Kidney (tissue), 14 donors: ENCODE results near the gene QSOX2. TPM values are rescaled to one million over a fixed set of nuclear protein-coding genes. Genes with fewer than 3 reads are reported as not detected.

Experiments
- DNase-seq, 5 donors: peaks; one replicate each; pipeline ENCODE4 v3.0.0-alpha.2; 2013 to 2020
- FAIRE-seq: peaks from 2 replicates; lab custom pipeline; 2012; peaks lifted over from hg19 to GRCh38; lab: Jason Lieb, UNC
- H3K27ac ChIP-seq, 2 donors: one replicate each; pipeline ENCODE4 v1.7.0; 2013; ENCODE audit warnings: low read depth in 2 of 2, low read length in 2 of 2, inconsistent platforms in 1 of 2
- H3K27me3 ChIP-seq: one replicate; pipeline ENCODE4 v1.7.1; 2013; ENCODE audit warnings: low read length, inconsistent platforms; ENCODE audit not compliant: control insufficient read depth, insufficient read depth
- H3K36me3 ChIP-seq, 3 donors: one replicate each; pipeline versions ENCODE4 v1.7.0 to v1.7.1; 2013; ENCODE audit warnings: low read length in 3 of 3, control low read depth in 1 of 3, inconsistent platforms in 1 of 3; ENCODE audit not compliant: insufficient read depth in 3 of 3, control insufficient read depth in 2 of 3
- H3K4me1 ChIP-seq, 3 donors: one replicate each; pipeline versions ENCODE4 v1.7.0 to v1.7.1; 2013; ENCODE audit warnings: low read length in 3 of 3, inconsistent platforms in 1 of 3, low read depth in 1 of 3; ENCODE audit not compliant: control insufficient read depth in 2 of 3, insufficient read depth in 2 of 3
- H3K4me3 ChIP-seq, 3 donors: one replicate each; pipeline versions ENCODE4 v1.7.0 to v1.8.1; 2013; ENCODE audit warnings: low read length in 3 of 3, control low read depth in 1 of 3, inconsistent platforms in 1 of 3
- H3K9ac ChIP-seq, 3 donors: one replicate each; pipeline versions ENCODE4 v1.7.0 to v1.7.1; 2013; ENCODE audit warnings: low read length in 3 of 3, control low read depth in 1 of 3, inconsistent platforms in 1 of 3
- H3K9me3 ChIP-seq, 3 donors: one replicate each; pipeline versions ENCODE4 v1.7.0 to v1.7.1; 2013; ENCODE audit warnings: low read length in 3 of 3, control low read depth in 1 of 3, inconsistent platforms in 1 of 3; ENCODE audit not compliant: control insufficient read depth in 2 of 3, insufficient read depth in 1 of 3
- CTCF ChIP-seq: IDR thresholded peaks from 3 replicates; pipeline ENCODE4 v1.5.1; 2012; ENCODE audit warnings: mild to moderate bottlenecking, moderate library complexity, borderline replicate concordance; ENCODE audit not compliant: insufficient read depth; ENCODE audit errors: extremely low read depth
- intact Hi-C: fragments of 100-400 bp; cut with DNase I; formaldehyde crosslinking; loops from one replicate; pipeline ENCODE4 v1.11.1; 2022
- polyA plus RNA-seq: library from polyadenylated mRNA; stranded (reverse); fragments of 350-450 nt; fragmentation: Illumina TruSeq; extraction: RNeasy Lipid Tissue Mini Kit (QIAGEN cat#74804); gene quantifications from one replicate; pipeline ENCODE4 v1.2.3, GENCODE V29; 2014; ENCODE audit warnings: low read depth, low replicate concordance; ENCODE audit not compliant: insufficient read depth
- total RNA-seq: library from RNA; stranded (reverse); fragmentation: NEBNext Ultra II Directional; extraction: Animal tissue kit (Norgen Biotek cat#: 25700); gene quantifications from one replicate; pipeline ENCODE4 v1.2.1, GENCODE V29; 2021
- donor health status: control.
- donor health status: control.
- donor health status: control.
- donor health status: control.
- donor health status: control.
- donor health status: DM: yes; HTN: yes; CAD: no.
- donor health status: Normal renal cell carcinoma (clear cell type).

The QSOX2 gene
- total and polyA plus RNA-seq, 2 donors from 2014 or later, result 4.0 to 10.1 TPM

- FAIRE-seq (no peak), DNase-seq (peak in 1 of 5 donors; percentile 55)
- H3K9me3 ChIP-seq, result no peaks in the 10 kb centered on the region
- no peak for TF ChIP-seq CTCF
- no peak overlapping the region for H3K9ac ChIP-seq
- intact Hi-C loops, result no loop called here
- no peaks in the 10 kb centered on the region for H3K36me3 ChIP-seq
- peaks cover 0 to 4% (median 0%) of the 10 kb centered on the region in 3 donors for H3K4me1 ChIP-seq
- H3K4me3 ChIP-seq, result no peak overlapping the region
- H3K27me3 ChIP-seq, result no peaks in the 10 kb centered on the region
- no peak overlapping the region for H3K27ac ChIP-seq
Measured at GRCh38 chr9:136292026-136292538, 46.5 kb upstream of the QSOX2 start.

DNA sequence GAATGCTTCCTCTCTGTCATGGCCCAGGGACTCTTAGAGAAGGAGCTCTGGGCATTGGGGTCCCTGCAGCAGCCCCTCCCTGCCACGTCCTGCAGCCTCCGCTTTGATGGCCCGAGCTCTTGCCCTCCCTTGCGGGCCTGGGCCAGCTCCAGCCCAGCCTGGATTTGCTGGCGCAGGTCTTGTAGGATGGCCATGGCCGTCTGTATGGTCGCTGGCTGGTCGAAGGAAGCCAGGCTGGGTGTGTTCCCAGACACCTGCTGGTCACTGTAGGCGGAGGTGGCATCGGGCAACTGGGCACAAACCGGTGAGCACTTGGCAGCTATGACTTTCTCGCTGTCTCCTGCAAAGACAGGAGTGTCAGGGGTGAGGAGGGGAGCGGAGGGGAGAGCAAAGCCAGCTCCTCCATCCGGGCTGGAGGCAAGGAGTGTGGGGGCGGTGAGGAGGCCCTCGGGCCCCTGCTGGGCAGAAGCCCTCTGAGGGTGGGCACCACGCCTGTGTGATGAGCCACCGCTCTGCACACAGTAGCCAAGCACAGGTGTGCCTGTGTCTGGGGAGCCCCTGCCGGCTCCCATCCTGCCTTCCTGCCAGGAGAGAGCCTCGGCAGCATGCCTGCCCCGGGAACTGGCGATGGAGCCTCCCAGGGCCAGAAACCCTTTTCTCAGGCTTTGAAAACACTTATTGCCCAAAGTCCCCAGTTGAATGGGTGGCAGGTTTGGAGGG lies 45.9 kb upstream of the QSOX2 start:
- Histone ChIP-seq H3K27me3 (no peaks in the 10 kb centered on the region), H3K9me3 (no peaks in the 10 kb centered on the region), H3K4me1 (no peaks in the 10 kb centered on the region), H3K36me3 (no peaks in the 10 kb centered on the region), H3K9ac (no peak overlapping the region), H3K4me3 (no peak overlapping the region), H3K27ac (no peak overlapping the region)
- no peak for FAIRE-seq
- DNase-seq, result peak in 1 of 5 donors; percentile 48
- no peak for TF ChIP-seq CTCF
- intact Hi-C loops, result no loop called here

- Histone ChIP-seq H3K36me3 (no peaks in the 10 kb centered on the region), H3K27me3 (no peaks in the 10 kb centered on the region), H3K4me3 (no peak overlapping the region), H3K4me1 (no peaks in the 10 kb centered on the region), H3K9me3 (no peaks in the 10 kb centered on the region), H3K27ac (no peak overlapping the region), H3K9ac (no peak overlapping the region)
- intact Hi-C loops, result no loop called here
- DNase-seq (peak in 1 of 5 donors; percentile 64), FAIRE-seq (no peak)
- TF ChIP-seq CTCF, result no peak
Measured at GRCh38 chr9:136290508-136291000, 44.9 kb upstream of the QSOX2 start.
